ENCODE data around the gene AGBL1.

Gene AGBL1

GRCh38 chr15:86266896-86267484 is 187.3 kb downstream of the AGBL1 start:
- ATAC-seq (ENCODE audit: insufficient read depth, low read depth) (no peak), DNase-seq (no peak)
- TF ChIP-seq CTCF (IDR thresholded peaks at IDR 0.05; ENCODE audit: borderline replicate concordance, extremely low read depth, low read length, poor library complexity, severe bottlenecking) (no peak), EZH2 (IDR thresholded peaks at IDR 0.05; ENCODE audit: borderline replicate concordance, low read depth, low read length, severe bottlenecking) (no peak)
- Histone ChIP-seq H2AFZ (ENCODE audit: low read depth, low read length) (no peak overlapping the region), H3K4me3 (ENCODE audit: low read depth in 1 of 2, low read length in 2 of 2) (no peak overlapping the region), H3K79me2 (ENCODE audit: insufficient read depth, low read length) (no peaks in the 10 kb centered on the region), H3K9ac (ENCODE audit: low read depth, low read length) (no peak overlapping the region), H3K27me3 (ENCODE audit: insufficient read depth, low read length, poor library complexity) (no peaks in the 10 kb centered on the region), H3K9me3 (ENCODE audit: insufficient read depth, low read length, severe bottlenecking) (no peaks in the 10 kb centered on the region), H3K27ac (ENCODE audit: low read length) (no peak overlapping the region), H3K36me3 (ENCODE audit: insufficient read depth, low read length) (no peaks in the 10 kb centered on the region), H4K20me1 (ENCODE audit: insufficient read depth, low read length) (no peaks in the 10 kb centered on the region), H3K4me1 (ENCODE audit: insufficient read depth, low read length) (no peaks in the 10 kb centered on the region), H3K4me2 (ENCODE audit: insufficient read depth, low read length) (no peak overlapping the region)

GRCh38 chr15:86267892-86268291 is 188.2 kb downstream of the AGBL1 start:
- H2AFZ ChIP-seq (ENCODE audit: low read depth, low read length) = no peak overlapping the region
- DNase-seq = no peak
- H3K9me3 ChIP-seq (ENCODE audit: insufficient read depth, low read length, severe bottlenecking) = no peaks in the 10 kb centered on the region
- no peak for ATAC-seq (ENCODE audit: insufficient read depth, low read depth)
- H3K79me2 ChIP-seq (ENCODE audit: insufficient read depth, low read length) = no peaks in the 10 kb centered on the region
- no peaks in the 10 kb centered on the region for H4K20me1 ChIP-seq (ENCODE audit: insufficient read depth, low read length)
- no peak overlapping the region for H3K4me3 ChIP-seq (ENCODE audit: low read depth in 1 of 2, low read length in 2 of 2)
- no peak overlapping the region for H3K9ac ChIP-seq (ENCODE audit: low read depth, low read length)
- H3K27me3 ChIP-seq (ENCODE audit: insufficient read depth, low read length, poor library complexity) = no peaks in the 10 kb centered on the region
- no peak overlapping the region for H3K27ac ChIP-seq (ENCODE audit: low read length)
- no peaks in the 10 kb centered on the region for H3K4me1 ChIP-seq (ENCODE audit: insufficient read depth, low read length)
- no peak for TF ChIP-seq EZH2 (IDR thresholded peaks at IDR 0.05; ENCODE audit: borderline replicate concordance, low read depth, low read length, severe bottlenecking)
- no peak for TF ChIP-seq CTCF (IDR thresholded peaks at IDR 0.05; ENCODE audit: borderline replicate concordance, extremely low read depth, low read length, poor library complexity, severe bottlenecking)
- H3K36me3 ChIP-seq (ENCODE audit: insufficient read depth, low read length) = no peaks in the 10 kb centered on the region
- no peak overlapping the region for H3K4me2 ChIP-seq (ENCODE audit: insufficient read depth, low read length)

GRCh38 chr15:86268558-86268957 is 188.9 kb downstream of the AGBL1 start:
- no peak overlapping the region for H3K4me2 ChIP-seq (ENCODE audit: insufficient read depth, low read length)
- H3K4me3 ChIP-seq (ENCODE audit: low read depth in 1 of 2, low read length in 2 of 2) = no peak overlapping the region
- TF ChIP-seq EZH2 (IDR thresholded peaks at IDR 0.05; ENCODE audit: borderline replicate concordance, low read depth, low read length, severe bottlenecking) = no peak
- TF ChIP-seq CTCF (IDR thresholded peaks at IDR 0.05; ENCODE audit: borderline replicate concordance, extremely low read depth, low read length, poor library complexity, severe bottlenecking) = no peak
- H3K9ac ChIP-seq (ENCODE audit: low read depth, low read length) = no peak overlapping the region
- no peaks in the 10 kb centered on the region for H3K36me3 ChIP-seq (ENCODE audit: insufficient read depth, low read length)
- H2AFZ ChIP-seq (ENCODE audit: low read depth, low read length) = no peak overlapping the region
- no peak for ATAC-seq (ENCODE audit: insufficient read depth, low read depth)
- no peaks in the 10 kb centered on the region for H3K79me2 ChIP-seq (ENCODE audit: insufficient read depth, low read length)
- no peaks in the 10 kb centered on the region for H3K27me3 ChIP-seq (ENCODE audit: insufficient read depth, low read length, poor library complexity)
- H3K9me3 ChIP-seq (ENCODE audit: insufficient read depth, low read length, severe bottlenecking) = no peaks in the 10 kb centered on the region
- H4K20me1 ChIP-seq (ENCODE audit: insufficient read depth, low read length) = no peaks in the 10 kb centered on the region
- no peak for DNase-seq
- H3K4me1 ChIP-seq (ENCODE audit: insufficient read depth, low read length) = no peaks in the 10 kb centered on the region
- no peak overlapping the region for H3K27ac ChIP-seq (ENCODE audit: low read length)

- no peaks in the 10 kb centered on the region for H4K20me1 ChIP-seq (ENCODE audit: insufficient read depth, low read length)
- H3K4me3 ChIP-seq (ENCODE audit: low read depth in 1 of 2, low read length in 2 of 2) = no peak overlapping the region
- H3K27me3 ChIP-seq (ENCODE audit: insufficient read depth, low read length, poor library complexity) = no peaks in the 10 kb centered on the region
- H2AFZ ChIP-seq (ENCODE audit: low read depth, low read length) = no peak overlapping the region
- no peaks in the 10 kb centered on the region for H3K4me1 ChIP-seq (ENCODE audit: insufficient read depth, low read length)
- H3K4me2 ChIP-seq (ENCODE audit: insufficient read depth, low read length) = no peak overlapping the region
- H3K36me3 ChIP-seq (ENCODE audit: insufficient read depth, low read length) = no peaks in the 10 kb centered on the region
- DNase-seq (no peak), ATAC-seq (ENCODE audit: insufficient read depth, low read depth) (no peak)
- TF ChIP-seq EZH2 (IDR thresholded peaks at IDR 0.05; ENCODE audit: borderline replicate concordance, low read depth, low read length, severe bottlenecking) (no peak), CTCF (IDR thresholded peaks at IDR 0.05; ENCODE audit: borderline replicate concordance, extremely low read depth, low read length, poor library complexity, severe bottlenecking) (no peak)
- H3K79me2 ChIP-seq (ENCODE audit: insufficient read depth, low read length) = no peaks in the 10 kb centered on the region
- H3K9me3 ChIP-seq (ENCODE audit: insufficient read depth, low read length, severe bottlenecking) = no peaks in the 10 kb centered on the region
- H3K27ac ChIP-seq (ENCODE audit: low read length) = no peak overlapping the region
- H3K9ac ChIP-seq (ENCODE audit: low read depth, low read length) = no peak overlapping the region
Observed at GRCh38 chr15:86273309-86273708, 193.6 kb downstream of the AGBL1 start.

All from DND-41 (cell line).